ENCODE data around the gene LUM. TPM values are rescaled to one million over a fixed set of nuclear protein-coding genes. Genes with fewer than 3 reads are reported as not detected.

LUM gene
- total and polyA plus RNA-seq, 2 experiments from 2014 or later, result 1,853 to 2,030 TPM

- TF ChIP-seq EZH2phosphoT487 (IDR thresholded peaks at IDR 0.05; ENCODE audit: low read depth, severe bottlenecking, unreplicated experiment), result no peak
- no peak for TF ChIP-seq CTCF (IDR thresholded peaks at IDR 0.05; ENCODE audit: poor library complexity)
- no peak for TF ChIP-seq EZH2 (IDR thresholded peaks at IDR 0.05; ENCODE audit: borderline replicate concordance)
- H3K9me3 ChIP-seq (ENCODE audit: low read depth), result no peaks in the 10 kb centered on the region
- H3K27ac ChIP-seq, result no peak overlapping the region
- H3K9me2 ChIP-seq (replicated peaks; ENCODE audit: insufficient read depth), result no peaks in the 10 kb centered on the region
- H3K36me3 ChIP-seq (replicated peaks; ENCODE audit: insufficient read depth, low read depth), result no peaks in the 10 kb centered on the region
- H3K79me2 ChIP-seq, result no peaks in the 10 kb centered on the region
- no peaks in the 10 kb centered on the region for H4K20me1 ChIP-seq (ENCODE audit: insufficient read depth, poor library complexity, severe bottlenecking)
- no peak overlapping the region for H3K4me3 ChIP-seq
- peaks cover 12% of the 10 kb centered on the region for H3K4me1 ChIP-seq (ENCODE audit: insufficient read depth)
- H2AFZ ChIP-seq, result no peak overlapping the region
- H3K27me3 ChIP-seq, result no peaks in the 10 kb centered on the region
- no peak for DNase-seq (ENCODE audit: low spot score)
- no peak overlapping the region for H3K4me2 ChIP-seq
These were observed 40.4 kb downstream of the LUM start for GRCh38 chr12:91070936-91071335.

GRCh38 chr12:91065396-91065795 is 45.9 kb downstream of the LUM start:
- H3K9me2 ChIP-seq (replicated peaks; ENCODE audit: insufficient read depth), result no peaks in the 10 kb centered on the region
- no peak overlapping the region for H3K4me2 ChIP-seq
- no peaks in the 10 kb centered on the region for H3K36me3 ChIP-seq (replicated peaks; ENCODE audit: insufficient read depth, low read depth)
- no peaks in the 10 kb centered on the region for H4K20me1 ChIP-seq (ENCODE audit: insufficient read depth, poor library complexity, severe bottlenecking)
- H3K4me3 ChIP-seq, result no peak overlapping the region
- TF ChIP-seq EZH2phosphoT487 (IDR thresholded peaks at IDR 0.05; ENCODE audit: low read depth, severe bottlenecking, unreplicated experiment), result no peak
- WGBS (ENCODE audit: low lambda C conversion rate, missing lambda C conversion rate), result 84% methylated on average over 3 of the region's 3 CpGs
- H3K4me1 ChIP-seq (ENCODE audit: insufficient read depth), result no peaks in the 10 kb centered on the region
- no peak for DNase-seq (ENCODE audit: low spot score)
- H3K9me3 ChIP-seq (ENCODE audit: low read depth), result no peaks in the 10 kb centered on the region
- H3K27me3 ChIP-seq, result no peaks in the 10 kb centered on the region
- no peaks in the 10 kb centered on the region for H3K79me2 ChIP-seq
- H2AFZ ChIP-seq, result no peak overlapping the region
- H3K27ac ChIP-seq, result no peak overlapping the region

GRCh38 chr12:91064640-91065039 is 46.7 kb downstream of the LUM start:
- Histone ChIP-seq H3K4me2 (no peak overlapping the region), H3K9me3 (ENCODE audit: low read depth) (no peaks in the 10 kb centered on the region), H3K27me3 (no peaks in the 10 kb centered on the region), H3K4me3 (no peak overlapping the region), H2AFZ (no peak overlapping the region), H3K4me1 (ENCODE audit: insufficient read depth) (no peaks in the 10 kb centered on the region), H3K27ac (no peak overlapping the region), H3K36me3 (replicated peaks; ENCODE audit: insufficient read depth, low read depth) (no peaks in the 10 kb centered on the region), H3K79me2 (no peaks in the 10 kb centered on the region), H4K20me1 (ENCODE audit: insufficient read depth, poor library complexity, severe bottlenecking) (no peaks in the 10 kb centered on the region), H3K9me2 (replicated peaks; ENCODE audit: insufficient read depth) (no peaks in the 10 kb centered on the region)
- TF ChIP-seq EZH2phosphoT487 (IDR thresholded peaks at IDR 0.05; ENCODE audit: low read depth, severe bottlenecking, unreplicated experiment) (no peak), CTCF (IDR thresholded peaks at IDR 0.05; ENCODE audit: poor library complexity) (no peak), EZH2 (IDR thresholded peaks at IDR 0.05; ENCODE audit: borderline replicate concordance) (no peak)
- DNase-seq (ENCODE audit: low spot score), result no peak
- WGBS (ENCODE audit: low lambda C conversion rate, missing lambda C conversion rate), result 87% methylated on average over 3 of the region's 3 CpGs

GRCh38 chr12:91061091-91061490 is 50.2 kb downstream of the LUM start:
- Histone ChIP-seq H3K36me3 (replicated peaks; ENCODE audit: insufficient read depth, low read depth) (no peaks in the 10 kb centered on the region), H3K4me1 (ENCODE audit: insufficient read depth) (no peaks in the 10 kb centered on the region), H3K9me3 (ENCODE audit: low read depth) (no peaks in the 10 kb centered on the region), H3K79me2 (no peaks in the 10 kb centered on the region), H3K4me3 (no peak overlapping the region), H4K20me1 (ENCODE audit: insufficient read depth, poor library complexity, severe bottlenecking) (no peaks in the 10 kb centered on the region), H3K27me3 (no peaks in the 10 kb centered on the region), H3K27ac (no peak overlapping the region), H3K9me2 (replicated peaks; ENCODE audit: insufficient read depth) (no peaks in the 10 kb centered on the region), H2AFZ (no peak overlapping the region), H3K4me2 (no peak overlapping the region)
- no peak for TF ChIP-seq EZH2 (IDR thresholded peaks at IDR 0.05; ENCODE audit: borderline replicate concordance)
- no peak for TF ChIP-seq EZH2phosphoT487 (IDR thresholded peaks at IDR 0.05; ENCODE audit: low read depth, severe bottlenecking, unreplicated experiment)
- no peak for TF ChIP-seq CTCF (IDR thresholded peaks at IDR 0.05; ENCODE audit: poor library complexity)
- DNase-seq (ENCODE audit: low spot score), result no peak
- WGBS (ENCODE audit: low lambda C conversion rate, missing lambda C conversion rate), result 100% methylated on average over 1 of the region's 1 CpG
